Progenitor cell of endocrine pancreas (in vitro differentiated cells): ENCODE measurements around the gene CUX1. TPM values are rescaled to one million over a fixed set of nuclear protein-coding genes. Genes with fewer than 3 reads are reported as not detected.

Experiments
- DNase-seq: peaks from one replicate; pipeline ENCODE4 v3.0.0; 2021; ENCODE audit warnings: low spot score; ENCODE audit not compliant: unreplicated experiment
- H3K27ac Mint-ChIP-seq: 2 replicates; pipeline ENCODE4 v1.8.0; 2021; ENCODE audit warnings: mild to moderate bottlenecking, moderate library complexity, mixed read lengths
- H3K27me3 Mint-ChIP-seq: 2 replicates; pipeline ENCODE4 v1.8.0; 2021; ENCODE audit warnings: mixed read lengths
- H3K36me3 Mint-ChIP-seq: 2 replicates; pipeline ENCODE4 v1.8.0; 2022; ENCODE audit warnings: mixed read lengths; ENCODE audit not compliant: insufficient read depth
- H3K4me1 Mint-ChIP-seq: 2 replicates; pipeline ENCODE4 v1.8.0; 2021; ENCODE audit warnings: low read depth, mixed read lengths
- H3K4me3 Mint-ChIP-seq: 2 replicates; pipeline ENCODE4 v1.8.0; 2021; ENCODE audit warnings: low read depth, mild to moderate bottlenecking, moderate library complexity, mixed read lengths
- H3K9me3 Mint-ChIP-seq: 2 replicates; pipeline ENCODE4 v1.8.0; 2021; ENCODE audit warnings: low read depth, mixed read lengths
- total RNA-seq: library from RNA; stranded (reverse); gene quantifications from 2 replicates; pipeline ENCODE4 v1.2.1, GENCODE V29; 2021
- TF ChIP-seq, protein P1 (sequence below): fragments of 200-600 bp; sonication (generic); IDR thresholded peaks from one replicate; pipeline ENCODE4 v1.5.0; 2021; ENCODE audit warnings: antibody characterized with exemption, mild to moderate bottlenecking; ENCODE audit not compliant: unreplicated experiment

Gene CUX1
- total RNA-seq, 1 donor from 2014 or later = 103 TPM

- TF ChIP-seq, protein P1, sequence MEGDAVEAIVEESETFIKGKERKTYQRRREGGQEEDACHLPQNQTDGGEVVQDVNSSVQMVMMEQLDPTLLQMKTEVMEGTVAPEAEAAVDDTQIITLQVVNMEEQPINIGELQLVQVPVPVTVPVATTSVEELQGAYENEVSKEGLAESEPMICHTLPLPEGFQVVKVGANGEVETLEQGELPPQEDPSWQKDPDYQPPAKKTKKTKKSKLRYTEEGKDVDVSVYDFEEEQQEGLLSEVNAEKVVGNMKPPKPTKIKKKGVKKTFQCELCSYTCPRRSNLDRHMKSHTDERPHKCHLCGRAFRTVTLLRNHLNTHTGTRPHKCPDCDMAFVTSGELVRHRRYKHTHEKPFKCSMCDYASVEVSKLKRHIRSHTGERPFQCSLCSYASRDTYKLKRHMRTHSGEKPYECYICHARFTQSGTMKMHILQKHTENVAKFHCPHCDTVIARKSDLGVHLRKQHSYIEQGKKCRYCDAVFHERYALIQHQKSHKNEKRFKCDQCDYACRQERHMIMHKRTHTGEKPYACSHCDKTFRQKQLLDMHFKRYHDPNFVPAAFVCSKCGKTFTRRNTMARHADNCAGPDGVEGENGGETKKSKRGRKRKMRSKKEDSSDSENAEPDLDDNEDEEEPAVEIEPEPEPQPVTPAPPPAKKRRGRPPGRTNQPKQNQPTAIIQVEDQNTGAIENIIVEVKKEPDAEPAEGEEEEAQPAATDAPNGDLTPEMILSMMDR = no peak
Observed at GRCh38 chr7:102054158-102054557, 236.7 kb downstream of the CUX1 start.

GRCh38 chr7:102055181-102055976, 238.0 kb downstream of the CUX1 start:
- H3K4me1 Mint-ChIP-seq = no peaks in the 10 kb centered on the region
- H3K27me3 Mint-ChIP-seq = no peaks in the 10 kb centered on the region
- no peak overlapping the region for H3K4me3 Mint-ChIP-seq
- DNase-seq = no peak
- no peak overlapping the region for H3K27ac Mint-ChIP-seq
- H3K9me3 Mint-ChIP-seq = peaks cover 20% of the 10 kb centered on the region
- TF ChIP-seq, protein P1 = no peak
- peaks cover 35% of the 10 kb centered on the region for H3K36me3 Mint-ChIP-seq

More at GRCh38 chr7:102054158-102054557, 236.7 kb downstream of the CUX1 start:
- Mint-ChIP-seq H3K4me1 (no peaks in the 10 kb centered on the region), H3K27ac (no peak overlapping the region), H3K9me3 (peaks cover 20% of the 10 kb centered on the region), H3K4me3 (no peak overlapping the region), H3K27me3 (no peaks in the 10 kb centered on the region), H3K36me3 (peaks cover 35% of the 10 kb centered on the region)
- DNase-seq = no peak

DNA sequence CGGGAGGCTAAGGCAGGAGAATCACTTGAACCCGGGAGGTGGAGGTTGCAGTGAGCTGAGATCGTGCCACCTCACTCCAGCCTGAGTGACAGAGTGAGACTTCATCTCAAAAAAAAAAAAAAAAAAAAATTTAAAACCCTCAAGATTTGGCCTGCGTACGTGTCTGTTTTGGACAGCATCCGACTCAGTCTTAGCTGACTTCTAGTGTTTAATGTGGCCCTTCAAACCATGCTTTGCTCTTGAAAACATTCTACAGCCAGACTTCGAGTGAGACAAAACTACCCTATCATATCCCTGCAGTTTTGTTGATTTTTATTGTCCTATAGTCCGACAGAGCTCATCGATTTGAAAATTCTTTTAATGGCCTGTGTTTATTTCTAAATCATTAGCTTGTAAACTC, 242.1 kb downstream of the CUX1 start:
- no peak overlapping the region for H3K4me3 Mint-ChIP-seq
- TF ChIP-seq, protein P1 = no peak
- peaks cover 16% of the 10 kb centered on the region for H3K36me3 Mint-ChIP-seq
- peak overlapping the region; percentile 49 for H3K27ac Mint-ChIP-seq
- peaks cover 8% of the 10 kb centered on the region for H3K9me3 Mint-ChIP-seq
- no peak for DNase-seq
- peaks cover 4% of the 10 kb centered on the region for H3K4me1 Mint-ChIP-seq
- no peaks in the 10 kb centered on the region for H3K27me3 Mint-ChIP-seq

DNA sequence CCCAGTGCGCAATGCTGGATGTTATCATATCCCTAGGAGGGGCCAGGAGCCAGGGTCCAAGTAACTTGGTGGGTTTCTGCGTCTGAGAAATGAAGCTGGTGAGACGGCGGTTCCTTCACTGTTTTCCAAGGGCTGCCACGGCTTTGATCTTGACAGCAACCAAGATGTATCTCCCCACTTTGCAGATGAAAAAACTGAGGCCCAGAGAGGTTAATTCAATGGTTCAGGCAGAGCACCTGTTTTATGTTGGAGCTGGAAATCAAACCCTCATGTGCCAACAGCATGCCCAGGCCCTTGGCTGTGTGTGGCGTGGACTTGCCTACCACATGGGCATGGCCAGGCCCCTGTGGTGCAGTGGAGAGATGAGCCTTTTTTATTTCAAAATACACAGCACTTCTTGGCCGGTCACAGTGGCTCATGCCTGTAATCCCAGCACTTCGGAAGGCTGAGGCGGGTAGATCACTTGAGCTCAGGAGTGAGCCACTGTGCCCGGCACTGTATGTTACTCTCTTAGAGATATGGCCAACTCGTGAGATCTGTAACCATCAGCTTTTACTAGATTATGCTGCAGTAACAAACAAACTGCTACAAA, 244.0 kb downstream of the CUX1 start:
- H3K27ac Mint-ChIP-seq = no peak overlapping the region
- DNase-seq = no peak
- H3K4me1 Mint-ChIP-seq = peaks cover 4% of the 10 kb centered on the region
- no peak overlapping the region for H3K4me3 Mint-ChIP-seq
- TF ChIP-seq, protein P1 = no peak
- peaks cover 6% of the 10 kb centered on the region for H3K36me3 Mint-ChIP-seq
- no peaks in the 10 kb centered on the region for H3K9me3 Mint-ChIP-seq
- no peaks in the 10 kb centered on the region for H3K27me3 Mint-ChIP-seq

GRCh38 chr7:102061981-102062390, 244.6 kb downstream of the CUX1 start:
- H3K27ac Mint-ChIP-seq = peak overlapping the region; percentile 89
- peaks cover 7% of the 10 kb centered on the region for H3K36me3 Mint-ChIP-seq
- no peaks in the 10 kb centered on the region for H3K9me3 Mint-ChIP-seq
- TF ChIP-seq, protein P1 = no peak
- no peak for DNase-seq
- H3K27me3 Mint-ChIP-seq = no peaks in the 10 kb centered on the region
- H3K4me3 Mint-ChIP-seq = no peak overlapping the region
- peaks cover 4% of the 10 kb centered on the region for H3K4me1 Mint-ChIP-seq
